GM23338 (cell line): Measurements from ENCODE around the gene UNC5C. TPM values are rescaled to one million over a fixed set of nuclear protein-coding genes. Genes with fewer than 3 reads are reported as not detected.

Experiments used
- ATAC-seq: fragments of 200-7000 bp; cut with Tn5 transposase; 3 replicates; pipeline ENCODE4 v1.9.1; 2020
- DNase-seq: peaks from one replicate; pipeline ENCODE4 v3.0.0-alpha.2; 2015; ENCODE audit warnings: low spot score
- H2AFZ ChIP-seq: fragments of 200-600 bp; sonication (generic); 2 replicates; pipeline ENCODE4 v1.8.0; 2016; ENCODE audit warnings: antibody characterized with exemption, mild to moderate bottlenecking, moderate library complexity
- H3F3A ChIP-seq: fragments of 200-600 bp; sonication (generic); replicated peaks from 2 replicates; pipeline ENCODE4 v1.8.0; 2017; ENCODE audit warnings: antibody characterized with exemption, mixed run types, low read depth
- H3K27ac ChIP-seq: fragments of 200-600 bp; sonication (generic); 2 replicates; pipeline ENCODE4 v1.6.1; 2016; ENCODE audit warnings: low read depth
- H3K27me3 ChIP-seq: fragments of 200-600 bp; sonication (generic); 2 replicates; pipeline ENCODE4 v1.8.0; 2016; ENCODE audit warnings: mild to moderate bottlenecking, mixed run types, moderate library complexity; ENCODE audit not compliant: insufficient read depth
- H3K36me3 ChIP-seq: fragments of 200-600 bp; sonication (generic); 2 replicates; pipeline ENCODE4 v1.8.0; 2016; ENCODE audit warnings: mild to moderate bottlenecking; ENCODE audit not compliant: insufficient read depth
- H3K4me1 ChIP-seq: fragments of 200-600 bp; sonication (generic); 2 replicates; pipeline ENCODE4 v1.8.0; 2016; ENCODE audit warnings: mild to moderate bottlenecking, moderate library complexity; ENCODE audit not compliant: insufficient read depth
- H3K4me2 ChIP-seq: fragments of 200-600 bp; sonication (generic); 2 replicates; pipeline ENCODE4 v1.7.1; 2017; ENCODE audit warnings: mixed run types
- H3K4me3 ChIP-seq: fragments of 200-600 bp; sonication (generic); 2 replicates; pipeline ENCODE4 v1.6.1; 2016; ENCODE audit warnings: mixed run types
- H3K79me2 ChIP-seq: fragments of 200-600 bp; sonication (generic); replicated peaks from 2 replicates; pipeline ENCODE4 v1.8.0; 2017; ENCODE audit warnings: mild to moderate bottlenecking; ENCODE audit not compliant: insufficient read depth
- H3K9me2 ChIP-seq: fragments of 200-600 bp; sonication (generic); 2 replicates; pipeline ENCODE4 v1.8.0; 2017; ENCODE audit not compliant: insufficient read depth
- H4K20me1 ChIP-seq: fragments of 200-600 bp; sonication (generic); replicated peaks from 2 replicates; pipeline ENCODE4 v1.8.0; 2017; ENCODE audit warnings: mild to moderate bottlenecking; ENCODE audit not compliant: insufficient read depth
- H3K27ac Mint-ChIP-seq: 2 replicates; pipeline ENCODE4 v1.8.0; 2020; ENCODE audit warnings: inconsistent platforms, mild to moderate bottlenecking, moderate library complexity, mixed read lengths
- H3K27me3 Mint-ChIP-seq: 3 replicates; pipeline ENCODE4 v1.8.0; 2022; ENCODE audit warnings: low read depth, mild to moderate bottlenecking, moderate library complexity, mixed read lengths, inconsistent platforms; ENCODE audit not compliant: insufficient read depth, poor library complexity
- H3K36me3 Mint-ChIP-seq: 3 replicates; pipeline ENCODE4 v1.8.0; 2021; ENCODE audit warnings: low read depth, mild to moderate bottlenecking, inconsistent platforms, moderate library complexity, mixed read lengths
- H3K4me1 Mint-ChIP-seq: 3 replicates; pipeline ENCODE4 v1.8.0; 2020; ENCODE audit warnings: mild to moderate bottlenecking, inconsistent platforms, mixed read lengths
- H3K4me3 Mint-ChIP-seq: 3 replicates; pipeline ENCODE4 v1.8.0; 2021; ENCODE audit warnings: moderate library complexity, mild to moderate bottlenecking, inconsistent platforms, mixed read lengths
- H3K9me3 Mint-ChIP-seq: 3 replicates; pipeline ENCODE4 v1.8.0; 2020; ENCODE audit warnings: moderate library complexity, mild to moderate bottlenecking, inconsistent platforms, mixed read lengths
- CREB1 ChIP-seq: fragments of 250-450 bp; sonication (Bioruptor Pico); IDR thresholded peaks from 2 replicates; pipeline ENCODE4 v1.5.0; 2020; ENCODE audit warnings: low read depth, mild to moderate bottlenecking, moderate library complexity
- EZH2 ChIP-seq: fragments of 200-600 bp; sonication (generic); IDR thresholded peaks from one replicate; pipeline ENCODE4 v1.8.0; 2017; ENCODE audit warnings: antibody characterized with exemption, mild to moderate bottlenecking, low read depth; ENCODE audit not compliant: unreplicated experiment
- EZH2phosphoT487 ChIP-seq: fragments of 200-600 bp; sonication (generic); IDR thresholded peaks from one replicate; pipeline ENCODE4 v1.8.1; 2018; ENCODE audit warnings: antibody characterized with exemption; ENCODE audit not compliant: unreplicated experiment
- JUNB ChIP-seq: IDR thresholded peaks from one replicate; pipeline ENCODE4 v1.6.1; 2016; ENCODE audit warnings: antibody characterized with exemption; ENCODE audit not compliant: unreplicated experiment
- NANOG ChIP-seq: IDR thresholded peaks from 2 replicates; pipeline ENCODE4 v1.6.1; 2016; ENCODE audit warnings: antibody characterized with exemption, borderline replicate concordance
- POLR2AphosphoS5 ChIP-seq: IDR thresholded peaks from 2 replicates; pipeline ENCODE4 v1.6.1; 2016; ENCODE audit warnings: antibody characterized with exemption, low read depth
- STAT1 ChIP-seq: IDR thresholded peaks from one replicate; pipeline ENCODE4 v1.6.1; 2016; ENCODE audit warnings: antibody characterized with exemption; ENCODE audit not compliant: unreplicated experiment
- ZNF114 ChIP-seq: fragments of 250-450 bp; sonication (Bioruptor Pico); IDR thresholded peaks from 2 replicates; pipeline ENCODE4 v1.5.0; 2020; ENCODE audit warnings: mild to moderate bottlenecking, moderate library complexity
- ZNF331 ChIP-seq: fragments of 250-450 bp; sonication (Bioruptor Pico); IDR thresholded peaks from 2 replicates; pipeline ENCODE4 v1.5.0; 2020; ENCODE audit warnings: low read depth, mild to moderate bottlenecking, moderate library complexity
- polyA plus RNA-seq: library from polyadenylated mRNA; unstranded; fragments of >200 nt; fragmentation: Nextera tagmentation; extraction: Ambion mirVana; gene quantifications from 2 replicates; pipeline ENCODE4 v1.2.1, GENCODE V29; 2016
- total RNA-seq: library from RNA; depleted of rRNA; stranded (reverse); fragments of >200 nt; shearing (Covaris generic); gene quantifications from 2 replicates; pipeline ENCODE4 v1.2.3, GENCODE V29; 2014
- TF ChIP-seq, protein P1 (sequence below): fragments of 250-450 bp; sonication (Bioruptor Pico); IDR thresholded peaks from 2 replicates; pipeline ENCODE4 v1.5.0; 2020; ENCODE audit warnings: mild to moderate bottlenecking, moderate library complexity
- TF ChIP-seq, protein P2 (sequence below), 2 experiments: fragments of 200-600 bp in 1 of 2; sonication (generic) in 1 of 2; conservative IDR thresholded peaks; 2 replicates each; pipeline versions ENCODE4 v1.5.1 to v1.6.1; 2016 to 2017; ENCODE audit warnings: antibody characterized with exemption in 2 of 2, low read depth in 2 of 2, mild to moderate bottlenecking in 2 of 2, moderate library complexity in 1 of 2
- TF ChIP-seq, protein P3 (sequence below): IDR thresholded peaks from 2 replicates; pipeline ENCODE4 v1.6.1; 2016; ENCODE audit warnings: antibody characterized with exemption
- TF ChIP-seq, protein P4 (sequence below): IDR thresholded peaks from one replicate; pipeline ENCODE4 v1.6.1; 2018; ENCODE audit warnings: antibody characterized with exemption; ENCODE audit not compliant: unreplicated experiment

Gene UNC5C
- total and polyA plus RNA-seq, 2 experiments from 2014 or later = 0.08 to 0.21 TPM

DNA sequence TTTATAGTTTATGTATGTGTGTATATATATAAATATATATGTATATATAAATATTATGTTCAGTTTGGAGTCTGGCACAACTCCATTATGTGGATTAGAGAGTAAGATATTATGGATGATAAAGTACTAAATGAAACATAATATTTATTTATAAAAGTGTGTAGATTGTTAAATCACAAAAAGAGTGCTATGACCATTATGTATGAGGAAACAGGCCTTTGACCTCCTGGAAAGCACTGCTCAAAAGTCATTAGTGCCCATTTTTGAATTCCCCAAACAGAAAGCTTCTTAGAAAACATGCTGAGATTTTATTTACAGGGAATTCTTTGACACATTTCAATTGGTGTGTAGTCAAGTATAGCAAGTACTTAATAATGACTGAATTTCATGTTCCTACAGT, 391.2 kb downstream of the UNC5C start:
- H3K27me3 ChIP-seq = no peaks in the 10 kb centered on the region
- Mint-ChIP-seq H3K27ac (no peak overlapping the region), H3K4me1 (peaks cover 21% of the 10 kb centered on the region), H3K27me3 (peaks cover 2% of the 10 kb centered on the region), H3K9me3 (no peaks in the 10 kb centered on the region; the same call in 2 of the 3 replicates), H3K36me3 (no peaks in the 10 kb centered on the region; the same call in 2 of the 3 replicates), H3K4me3 (no peak overlapping the region)
- H3F3A ChIP-seq = no peaks in the 10 kb centered on the region
- no peaks in the 10 kb centered on the region for H4K20me1 ChIP-seq
- H3K4me2 ChIP-seq = no peak overlapping the region
- no peak for ATAC-seq
- no peak overlapping the region for H2AFZ ChIP-seq
- H3K4me3 ChIP-seq = no peak overlapping the region
- no peak for DNase-seq
- H3K4me1 ChIP-seq = 0 out of 2 replicates have a peak, but pooled peaks cover 6% of the 10 kb centered on the region
- 0 out of 2 replicates have a peak, but pooled peaks cover 3% of the 10 kb centered on the region for H3K9me2 ChIP-seq
- no peaks in the 10 kb centered on the region for H3K36me3 ChIP-seq
- TF ChIP-seq CREB1 (no peak), NANOG (no peak), ZNF114 (CRISPR knock-in tag) (no peak), EZH2 (no peak), POLR2AphosphoS5 (no peak), STAT1 (no peak), ZNF331 (no peak), EZH2phosphoT487 (no peak), JUNB (no peak)
- TF ChIP-seq, protein P1, sequence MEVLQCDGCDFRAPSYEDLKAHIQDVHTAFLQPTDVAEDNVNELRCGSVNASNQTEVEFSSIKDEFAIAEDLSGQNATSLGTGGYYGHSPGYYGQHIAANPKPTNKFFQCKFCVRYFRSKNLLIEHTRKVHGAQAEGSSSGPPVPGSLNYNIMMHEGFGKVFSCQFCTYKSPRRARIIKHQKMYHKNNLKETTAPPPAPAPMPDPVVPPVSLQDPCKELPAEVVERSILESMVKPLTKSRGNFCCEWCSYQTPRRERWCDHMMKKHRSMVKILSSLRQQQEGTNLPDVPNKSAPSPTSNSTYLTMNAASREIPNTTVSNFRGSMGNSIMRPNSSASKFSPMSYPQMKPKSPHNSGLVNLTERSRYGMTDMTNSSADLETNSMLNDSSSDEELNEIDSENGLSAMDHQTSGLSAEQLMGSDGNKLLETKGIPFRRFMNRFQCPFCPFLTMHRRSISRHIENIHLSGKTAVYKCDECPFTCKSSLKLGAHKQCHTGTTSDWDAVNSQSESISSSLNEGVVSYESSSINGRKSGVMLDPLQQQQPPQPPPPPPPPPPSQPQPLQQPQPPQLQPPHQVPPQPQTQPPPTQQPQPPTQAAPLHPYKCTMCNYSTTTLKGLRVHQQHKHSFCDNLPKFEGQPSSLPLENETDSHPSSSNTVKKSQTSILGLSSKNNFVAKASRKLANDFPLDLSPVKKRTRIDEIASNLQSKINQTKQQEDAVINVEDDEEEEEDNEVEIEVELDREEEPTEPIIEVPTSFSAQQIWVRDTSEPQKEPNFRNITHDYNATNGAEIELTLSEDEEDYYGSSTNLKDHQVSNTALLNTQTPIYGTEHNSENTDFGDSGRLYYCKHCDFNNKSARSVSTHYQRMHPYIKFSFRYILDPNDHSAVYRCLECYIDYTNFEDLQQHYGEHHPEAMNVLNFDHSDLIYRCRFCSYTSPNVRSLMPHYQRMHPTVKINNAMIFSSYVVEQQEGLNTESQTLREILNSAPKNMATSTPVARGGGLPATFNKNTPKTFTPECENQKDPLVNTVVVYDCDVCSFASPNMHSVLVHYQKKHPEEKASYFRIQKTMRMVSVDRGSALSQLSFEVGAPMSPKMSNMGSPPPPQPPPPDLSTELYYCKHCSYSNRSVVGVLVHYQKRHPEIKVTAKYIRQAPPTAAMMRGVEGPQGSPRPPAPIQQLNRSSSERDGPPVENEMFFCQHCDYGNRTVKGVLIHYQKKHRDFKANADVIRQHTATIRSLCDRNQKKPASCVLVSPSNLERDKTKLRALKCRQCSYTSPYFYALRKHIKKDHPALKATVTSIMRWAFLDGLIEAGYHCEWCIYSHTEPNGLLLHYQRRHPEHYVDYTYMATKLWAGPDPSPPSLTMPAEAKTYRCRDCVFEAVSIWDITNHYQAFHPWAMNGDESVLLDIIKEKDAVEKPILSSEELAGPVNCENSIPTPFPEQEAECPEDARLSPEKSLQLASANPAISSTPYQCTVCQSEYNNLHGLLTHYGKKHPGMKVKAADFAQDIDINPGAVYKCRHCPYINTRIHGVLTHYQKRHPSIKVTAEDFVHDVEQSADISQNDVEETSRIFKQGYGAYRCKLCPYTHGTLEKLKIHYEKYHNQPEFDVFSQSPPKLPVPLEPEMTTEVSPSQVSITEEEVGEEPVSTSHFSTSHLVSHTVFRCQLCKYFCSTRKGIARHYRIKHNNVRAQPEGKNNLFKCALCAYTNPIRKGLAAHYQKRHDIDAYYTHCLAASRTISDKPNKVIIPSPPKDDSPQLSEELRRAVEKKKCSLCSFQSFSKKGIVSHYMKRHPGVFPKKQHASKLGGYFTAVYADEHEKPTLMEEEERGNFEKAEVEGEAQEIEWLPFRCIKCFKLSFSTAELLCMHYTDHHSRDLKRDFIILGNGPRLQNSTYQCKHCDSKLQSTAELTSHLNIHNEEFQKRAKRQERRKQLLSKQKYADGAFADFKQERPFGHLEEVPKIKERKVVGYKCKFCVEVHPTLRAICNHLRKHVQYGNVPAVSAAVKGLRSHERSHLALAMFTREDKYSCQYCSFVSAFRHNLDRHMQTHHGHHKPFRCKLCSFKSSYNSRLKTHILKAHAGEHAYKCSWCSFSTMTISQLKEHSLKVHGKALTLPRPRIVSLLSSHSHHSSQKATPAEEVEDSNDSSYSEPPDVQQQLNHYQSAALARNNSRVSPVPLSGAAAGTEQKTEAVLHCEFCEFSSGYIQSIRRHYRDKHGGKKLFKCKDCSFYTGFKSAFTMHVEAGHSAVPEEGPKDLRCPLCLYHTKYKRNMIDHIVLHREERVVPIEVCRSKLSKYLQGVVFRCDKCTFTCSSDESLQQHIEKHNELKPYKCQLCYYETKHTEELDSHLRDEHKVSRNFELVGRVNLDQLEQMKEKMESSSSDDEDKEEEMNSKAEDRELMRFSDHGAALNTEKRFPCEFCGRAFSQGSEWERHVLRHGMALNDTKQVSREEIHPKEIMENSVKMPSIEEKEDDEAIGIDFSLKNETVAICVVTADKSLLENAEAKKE (CRISPR knock-in tag) = no peak
- TF ChIP-seq, protein P2, sequence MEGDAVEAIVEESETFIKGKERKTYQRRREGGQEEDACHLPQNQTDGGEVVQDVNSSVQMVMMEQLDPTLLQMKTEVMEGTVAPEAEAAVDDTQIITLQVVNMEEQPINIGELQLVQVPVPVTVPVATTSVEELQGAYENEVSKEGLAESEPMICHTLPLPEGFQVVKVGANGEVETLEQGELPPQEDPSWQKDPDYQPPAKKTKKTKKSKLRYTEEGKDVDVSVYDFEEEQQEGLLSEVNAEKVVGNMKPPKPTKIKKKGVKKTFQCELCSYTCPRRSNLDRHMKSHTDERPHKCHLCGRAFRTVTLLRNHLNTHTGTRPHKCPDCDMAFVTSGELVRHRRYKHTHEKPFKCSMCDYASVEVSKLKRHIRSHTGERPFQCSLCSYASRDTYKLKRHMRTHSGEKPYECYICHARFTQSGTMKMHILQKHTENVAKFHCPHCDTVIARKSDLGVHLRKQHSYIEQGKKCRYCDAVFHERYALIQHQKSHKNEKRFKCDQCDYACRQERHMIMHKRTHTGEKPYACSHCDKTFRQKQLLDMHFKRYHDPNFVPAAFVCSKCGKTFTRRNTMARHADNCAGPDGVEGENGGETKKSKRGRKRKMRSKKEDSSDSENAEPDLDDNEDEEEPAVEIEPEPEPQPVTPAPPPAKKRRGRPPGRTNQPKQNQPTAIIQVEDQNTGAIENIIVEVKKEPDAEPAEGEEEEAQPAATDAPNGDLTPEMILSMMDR (conservative IDR thresholded peaks at IDR 0.05; ENCODE audit: low read depth in 2 of 2) = no peak
- TF ChIP-seq, protein P3, sequence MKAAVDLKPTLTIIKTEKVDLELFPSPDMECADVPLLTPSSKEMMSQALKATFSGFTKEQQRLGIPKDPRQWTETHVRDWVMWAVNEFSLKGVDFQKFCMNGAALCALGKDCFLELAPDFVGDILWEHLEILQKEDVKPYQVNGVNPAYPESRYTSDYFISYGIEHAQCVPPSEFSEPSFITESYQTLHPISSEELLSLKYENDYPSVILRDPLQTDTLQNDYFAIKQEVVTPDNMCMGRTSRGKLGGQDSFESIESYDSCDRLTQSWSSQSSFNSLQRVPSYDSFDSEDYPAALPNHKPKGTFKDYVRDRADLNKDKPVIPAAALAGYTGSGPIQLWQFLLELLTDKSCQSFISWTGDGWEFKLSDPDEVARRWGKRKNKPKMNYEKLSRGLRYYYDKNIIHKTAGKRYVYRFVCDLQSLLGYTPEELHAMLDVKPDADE = no peak
- TF ChIP-seq, protein P4, sequence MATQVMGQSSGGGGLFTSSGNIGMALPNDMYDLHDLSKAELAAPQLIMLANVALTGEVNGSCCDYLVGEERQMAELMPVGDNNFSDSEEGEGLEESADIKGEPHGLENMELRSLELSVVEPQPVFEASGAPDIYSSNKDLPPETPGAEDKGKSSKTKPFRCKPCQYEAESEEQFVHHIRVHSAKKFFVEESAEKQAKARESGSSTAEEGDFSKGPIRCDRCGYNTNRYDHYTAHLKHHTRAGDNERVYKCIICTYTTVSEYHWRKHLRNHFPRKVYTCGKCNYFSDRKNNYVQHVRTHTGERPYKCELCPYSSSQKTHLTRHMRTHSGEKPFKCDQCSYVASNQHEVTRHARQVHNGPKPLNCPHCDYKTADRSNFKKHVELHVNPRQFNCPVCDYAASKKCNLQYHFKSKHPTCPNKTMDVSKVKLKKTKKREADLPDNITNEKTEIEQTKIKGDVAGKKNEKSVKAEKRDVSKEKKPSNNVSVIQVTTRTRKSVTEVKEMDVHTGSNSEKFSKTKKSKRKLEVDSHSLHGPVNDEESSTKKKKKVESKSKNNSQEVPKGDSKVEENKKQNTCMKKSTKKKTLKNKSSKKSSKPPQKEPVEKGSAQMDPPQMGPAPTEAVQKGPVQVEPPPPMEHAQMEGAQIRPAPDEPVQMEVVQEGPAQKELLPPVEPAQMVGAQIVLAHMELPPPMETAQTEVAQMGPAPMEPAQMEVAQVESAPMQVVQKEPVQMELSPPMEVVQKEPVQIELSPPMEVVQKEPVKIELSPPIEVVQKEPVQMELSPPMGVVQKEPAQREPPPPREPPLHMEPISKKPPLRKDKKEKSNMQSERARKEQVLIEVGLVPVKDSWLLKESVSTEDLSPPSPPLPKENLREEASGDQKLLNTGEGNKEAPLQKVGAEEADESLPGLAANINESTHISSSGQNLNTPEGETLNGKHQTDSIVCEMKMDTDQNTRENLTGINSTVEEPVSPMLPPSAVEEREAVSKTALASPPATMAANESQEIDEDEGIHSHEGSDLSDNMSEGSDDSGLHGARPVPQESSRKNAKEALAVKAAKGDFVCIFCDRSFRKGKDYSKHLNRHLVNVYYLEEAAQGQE = no peak
- no peak overlapping the region for H3K27ac ChIP-seq
- no peaks in the 10 kb centered on the region for H3K79me2 ChIP-seq
